Neuronal stem cell (in vitro differentiated cells): Measurements from ENCODE around the gene SLC7A6.

ENCODE experiments used
- DNase-seq: peaks from one replicate; pipeline ENCODE4 v3.0.0-alpha.2; 2013; ENCODE audit warnings: low spot score
- H2AFZ ChIP-seq: one replicate; pipeline ENCODE4 v1.6.1; 2013; ENCODE audit warnings: mild to moderate bottlenecking, low read length, inconsistent platforms
- H2AK5ac ChIP-seq: 2 replicates; pipeline ENCODE4 v1.6.1; 2013; ENCODE audit warnings: low read depth, mild to moderate bottlenecking, inconsistent platforms, low read length, moderate library complexity, mixed read lengths
- H2BK120ac ChIP-seq: 2 replicates; pipeline ENCODE4 v1.6.1; 2013; ENCODE audit warnings: low read depth, mild to moderate bottlenecking, inconsistent platforms, low read length, moderate library complexity, mixed read lengths
- H2BK12ac ChIP-seq: one replicate; pipeline ENCODE4 v1.6.1; 2013; ENCODE audit warnings: low read length, inconsistent platforms
- H2BK15ac ChIP-seq: 2 replicates; pipeline ENCODE4 v1.6.1; 2013; ENCODE audit warnings: mild to moderate bottlenecking, low read length, inconsistent platforms, mixed read lengths
- H2BK5ac ChIP-seq: one replicate; pipeline ENCODE4 v1.6.1; 2013; ENCODE audit warnings: inconsistent platforms, mild to moderate bottlenecking, low read length, moderate library complexity
- H3K14ac ChIP-seq: one replicate; pipeline ENCODE4 v1.6.1; 2013; ENCODE audit warnings: low read length, inconsistent platforms
- H3K18ac ChIP-seq: 2 replicates; pipeline ENCODE4 v1.6.1; 2013; ENCODE audit warnings: low read length, inconsistent platforms
- H3K23ac ChIP-seq: 2 replicates; pipeline ENCODE4 v1.6.1; 2013; ENCODE audit warnings: low read depth, mild to moderate bottlenecking, mixed read lengths, low read length, inconsistent platforms; ENCODE audit not compliant: poor library complexity
- H3K27ac ChIP-seq: replicated peaks from 3 replicates; pipeline ENCODE4 v1.5.1; 2013; ENCODE audit warnings: low read length, inconsistent platforms
- H3K27me3 ChIP-seq, 3 experiments: 2 replicates each; pipeline ENCODE4 v1.6.1; 2013; ENCODE audit warnings: low read length in 3 of 3, mild to moderate bottlenecking in 2 of 3, inconsistent platforms in 1 of 3, low read depth in 1 of 3, mixed read lengths in 1 of 3, moderate library complexity in 1 of 3; ENCODE audit not compliant: control insufficient read depth in 3 of 3, insufficient read depth in 3 of 3
- H3K36me3 ChIP-seq, 2 donors: replicated peaks in 1 of 2; 2 replicates each; pipeline ENCODE4 v1.6.1; 2013; ENCODE audit warnings: low read length in 2 of 2; ENCODE audit not compliant: control insufficient read depth in 2 of 2, insufficient read depth in 2 of 2
- H3K4ac ChIP-seq: 2 replicates; pipeline ENCODE4 v1.6.1; 2013; ENCODE audit warnings: inconsistent platforms, mild to moderate bottlenecking, low read length, moderate library complexity
- H3K4me1 ChIP-seq, 2 donors: 1 replicate in 1 of 2; 2 replicates in 1 of 2; pipeline ENCODE4 v1.6.1; 2013; ENCODE audit warnings: low read length in 2 of 2, low read depth in 1 of 2; ENCODE audit not compliant: control insufficient read depth in 2 of 2, insufficient read depth in 1 of 2
- H3K4me2 ChIP-seq: one replicate; pipeline ENCODE4 v1.6.1; 2013; ENCODE audit warnings: mild to moderate bottlenecking, low read length, inconsistent platforms; ENCODE audit not compliant: insufficient read depth, poor library complexity, severe bottlenecking
- H3K4me3 ChIP-seq, 2 donors: 2 replicates each; pipeline ENCODE4 v1.5.1; 2013; ENCODE audit warnings: low read length in 2 of 2, mild to moderate bottlenecking in 2 of 2, inconsistent platforms in 1 of 2, moderate library complexity in 1 of 2
- H3K79me1 ChIP-seq: one replicate; pipeline ENCODE4 v1.6.1; 2013; ENCODE audit warnings: low read depth, mild to moderate bottlenecking, inconsistent platforms, low read length, moderate library complexity
- H3K9ac ChIP-seq: one replicate; pipeline ENCODE4 v1.6.1; 2013; ENCODE audit warnings: mild to moderate bottlenecking, low read depth, low read length, inconsistent platforms; ENCODE audit not compliant: poor library complexity
- H3K9me3 ChIP-seq, 2 donors: replicated peaks in 1 of 2; 2 replicates each; pipeline versions ENCODE3 to v1.6.1; 2013; ENCODE audit warnings: low read length in 2 of 2, mild to moderate bottlenecking in 2 of 2, inconsistent platforms in 1 of 2, low read depth in 1 of 2, mixed read lengths in 1 of 2, moderate library complexity in 1 of 2; ENCODE audit not compliant: control insufficient read depth in 2 of 2, insufficient read depth in 1 of 2
- H4K8ac ChIP-seq: one replicate; pipeline ENCODE4 v1.6.1; 2013; ENCODE audit warnings: low read depth, mild to moderate bottlenecking, inconsistent platforms, low read length, moderate library complexity
- H4K91ac ChIP-seq: one replicate; pipeline ENCODE4 v1.6.1; 2013; ENCODE audit warnings: low read length, low read depth, mild to moderate bottlenecking, inconsistent platforms; ENCODE audit not compliant: poor library complexity
- WGBS, 2 donors: extraction: QIAGEN DNeasy Blood & Tissue Kit; methylation state at CpG; one replicate each; pipeline ENCODE4 v1.1.7; 2013; ENCODE audit warnings: missing lambda C conversion rate in 2 of 2, mixed read lengths in 1 of 2; ENCODE audit not compliant: insufficient read length in 2 of 2, insufficient replicate concordance in 1 of 2; ENCODE audit errors: extremely low coverage in 2 of 2; 5-methylcytosine and 5-hydroxymethylcytosine counted together

SLC7A6 gene

DNA sequence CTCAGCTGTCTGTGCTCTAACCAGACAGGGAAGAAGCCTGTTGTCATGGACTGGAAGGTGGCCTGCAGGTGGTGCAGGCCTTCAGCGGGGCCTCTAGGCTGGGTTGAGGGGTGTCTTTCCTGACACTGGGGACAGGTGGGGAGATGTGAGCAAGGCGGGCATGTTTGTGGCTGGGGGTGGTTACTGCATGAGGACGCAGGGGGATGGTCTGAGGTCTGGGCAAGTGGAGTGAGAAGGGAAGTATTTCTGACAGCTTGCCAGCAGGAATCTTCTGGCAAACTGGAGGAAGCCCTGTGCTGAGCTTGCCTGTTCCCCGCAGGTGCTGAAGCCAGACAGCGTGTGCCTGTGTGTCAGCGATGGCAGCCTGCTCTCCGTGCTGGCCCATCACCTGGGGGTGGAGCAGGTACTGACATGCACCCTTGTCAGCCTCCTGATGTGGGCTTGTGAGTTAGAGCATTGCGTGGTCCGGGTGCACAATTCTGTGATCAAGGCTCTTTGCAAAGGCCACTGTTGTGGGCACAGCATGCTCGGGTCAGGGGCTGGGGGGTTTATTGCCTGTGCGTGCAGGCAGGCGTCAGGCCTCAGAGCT lies 82.7 kb downstream of the SLC7A6 start:
- Histone ChIP-seq H3K14ac (peak overlapping the region; percentile 5), H3K79me1 (peaks cover 2% of the 10 kb centered on the region), H3K4ac (peak overlapping the region; percentile 11), H3K36me3 (peaks cover 53 to 100% of the 10 kb centered on the region in 2 donors), H2BK15ac (no peak overlapping the region), H2BK5ac (no peak overlapping the region), H3K4me3 (no peak overlapping the region), H3K4me1 (no peaks in the 10 kb centered on the region), H3K27me3 (no peaks in the 10 kb centered on the region), H2BK12ac (no peak overlapping the region), H2AK5ac (no peak overlapping the region), H3K9me3 (no peaks in the 10 kb centered on the region), H3K4me2 (no peak overlapping the region), H4K8ac (no peak overlapping the region), H2AFZ (no peak overlapping the region), H3K9ac (no peak overlapping the region), H4K91ac (no peak overlapping the region), H3K27ac (no peak overlapping the region), H3K23ac (no peak overlapping the region), H3K18ac (no peak overlapping the region), H2BK120ac (no peak overlapping the region)
- no CpG with 5 or more reads among the region's 12 CpGs for WGBS, 2 donors
- DNase-seq, result no peak

DNA sequence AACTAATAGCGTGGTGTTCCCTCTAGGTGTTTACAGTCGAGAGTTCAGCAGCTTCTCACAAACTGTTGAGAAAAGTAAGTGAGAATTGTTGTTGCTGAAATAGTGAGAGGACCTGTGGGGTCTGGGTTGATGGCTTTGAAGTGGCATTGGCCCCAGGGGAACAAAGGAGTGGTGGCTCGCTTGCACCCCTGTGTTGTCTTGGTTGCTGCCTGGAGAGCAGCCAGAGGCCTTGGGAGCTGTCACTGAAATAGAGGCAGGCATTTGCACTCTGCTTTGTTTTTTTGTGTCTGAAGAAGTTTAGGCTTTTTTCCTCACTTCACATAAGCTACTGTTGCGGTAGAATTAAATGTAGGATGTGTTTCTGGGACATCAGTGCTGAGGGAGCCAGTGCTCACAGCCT lies 83.3 kb downstream of the SLC7A6 start:
- Histone ChIP-seq H4K91ac (no peak overlapping the region), H2BK120ac (no peak overlapping the region), H3K79me1 (peaks cover 2% of the 10 kb centered on the region), H2BK5ac (no peak overlapping the region), H3K23ac (no peak overlapping the region), H3K27ac (no peak overlapping the region), H3K14ac (no peak overlapping the region), H3K4me3 (no peak overlapping the region), H2AK5ac (no peak overlapping the region), H2BK12ac (no peak overlapping the region), H4K8ac (no peak overlapping the region), H3K9ac (no peak overlapping the region), H3K4me1 (no peaks in the 10 kb centered on the region), H3K18ac (no peak overlapping the region), H3K4ac (no peak overlapping the region), H3K27me3 (no peaks in the 10 kb centered on the region), H2AFZ (no peak overlapping the region), H3K9me3 (no peaks in the 10 kb centered on the region), H2BK15ac (no peak overlapping the region), H3K4me2 (no peak overlapping the region), H3K36me3 (peaks cover 53 to 100% of the 10 kb centered on the region in 2 donors)
- no peak for DNase-seq
- no CpG with 5 or more reads among the region's 4 CpGs for WGBS, 2 donors

DNA sequence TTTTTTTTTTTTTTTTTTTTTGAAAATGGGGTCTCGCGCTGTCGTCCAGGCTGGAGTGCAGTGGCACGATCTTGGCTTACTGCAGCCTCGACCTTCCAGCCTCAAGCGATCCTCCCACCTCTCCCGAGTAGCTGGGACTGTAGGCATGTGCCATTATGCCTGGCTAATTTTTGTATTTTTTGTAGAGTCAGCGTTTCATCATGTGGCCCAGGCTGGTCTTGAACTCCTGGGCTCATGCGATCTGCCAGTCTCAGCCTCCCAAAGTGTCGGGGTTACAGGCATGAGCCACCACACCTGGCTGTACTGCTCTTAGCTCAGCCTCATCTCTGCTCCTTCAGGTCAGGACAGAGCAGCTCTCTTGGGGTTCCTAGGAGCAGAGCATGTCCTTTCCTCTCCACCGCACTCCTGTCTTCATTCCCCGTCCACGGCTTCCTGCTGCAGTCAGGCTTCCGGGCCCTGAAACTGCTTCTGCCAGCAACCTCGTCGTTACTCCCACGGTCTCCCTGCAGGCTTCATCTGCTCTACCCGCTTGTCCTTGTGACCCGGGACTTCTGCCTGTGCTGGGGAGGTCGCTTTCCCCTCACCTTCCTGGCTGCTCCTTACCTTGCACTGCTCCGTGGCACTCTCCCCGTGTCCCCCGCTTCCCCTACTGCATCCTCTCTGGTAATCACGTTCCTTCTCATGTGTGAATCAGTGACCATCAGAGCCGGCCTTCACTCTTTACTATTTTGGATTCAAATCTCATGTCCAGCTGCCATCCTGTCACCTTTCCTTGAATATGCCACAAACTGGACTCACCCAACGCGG lies 84.5 kb downstream of the SLC7A6 start:
- Histone ChIP-seq H2AFZ (no peak overlapping the region), H3K23ac (peak overlapping the region; percentile 8), H2AK5ac (no peak overlapping the region), H3K36me3 (peaks cover 59 to 100% of the 10 kb centered on the region in 2 donors), H3K4me3 (peak overlapping the region in 1 of 2 donors; percentile 49), H3K79me1 (peaks cover 2% of the 10 kb centered on the region), H4K8ac (no peak overlapping the region), H2BK15ac (no peak overlapping the region), H3K9me3 (no peaks in the 10 kb centered on the region), H3K4me2 (no peak overlapping the region), H4K91ac (no peak overlapping the region), H3K27me3 (no peaks in the 10 kb centered on the region), H2BK12ac (no peak overlapping the region), H2BK5ac (no peak overlapping the region), H3K18ac (no peak overlapping the region), H2BK120ac (no peak overlapping the region), H3K27ac (no peak overlapping the region), H3K4ac (no peak overlapping the region), H3K14ac (no peak overlapping the region), H3K9ac (no peak overlapping the region), H3K4me1 (no peaks in the 10 kb centered on the region)
- no peak for DNase-seq
- no CpG with 5 or more reads among the region's 27 CpGs for WGBS, 2 donors

DNA sequence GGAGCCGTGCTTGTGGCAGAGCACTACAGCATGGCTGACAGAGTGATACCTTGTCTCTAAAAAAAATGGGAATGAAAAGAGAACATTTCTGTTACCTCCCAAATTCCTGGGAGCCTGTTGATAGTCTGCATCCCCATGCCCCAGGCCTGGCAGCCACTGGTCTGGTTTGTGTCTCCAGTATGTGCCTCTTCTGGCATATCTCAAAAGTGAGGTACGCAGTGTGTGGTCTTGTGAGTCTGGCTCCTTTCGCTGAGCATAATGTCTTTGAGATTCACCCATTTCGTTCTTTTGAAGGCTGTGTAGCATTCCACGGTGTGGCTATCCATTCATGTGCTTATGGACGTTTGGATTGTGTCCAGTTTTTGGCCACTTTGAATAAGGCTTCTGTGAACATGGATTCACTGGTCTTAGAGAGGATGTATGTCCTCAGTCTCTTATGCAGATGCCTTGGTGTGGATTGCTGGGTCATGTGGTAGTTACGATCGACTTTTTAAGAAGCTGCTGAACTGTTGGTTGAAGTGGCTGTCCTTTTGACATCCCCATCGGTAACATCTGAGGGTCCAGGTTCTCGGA lies 85.6 kb downstream of the SLC7A6 start:
- DNase-seq, result no peak
- Histone ChIP-seq H3K9me3 (no peaks in the 10 kb centered on the region), H2AFZ (no peak overlapping the region), H2AK5ac (no peak overlapping the region), H3K4me2 (no peak overlapping the region), H3K27ac (no peak overlapping the region), H3K23ac (no peak overlapping the region), H3K18ac (no peak overlapping the region), H2BK12ac (no peak overlapping the region), H2BK120ac (no peak overlapping the region), H4K8ac (no peak overlapping the region), H3K14ac (no peak overlapping the region), H3K79me1 (peaks cover 2% of the 10 kb centered on the region), H3K9ac (no peak overlapping the region), H3K4me1 (no peaks in the 10 kb centered on the region), H3K4ac (no peak overlapping the region), H3K36me3 (peaks cover 60 to 100% of the 10 kb centered on the region in 2 donors), H3K27me3 (no peaks in the 10 kb centered on the region), H2BK15ac (no peak overlapping the region), H3K4me3 (peak overlapping the region in 1 of 2 donors; percentile 25), H4K91ac (no peak overlapping the region), H2BK5ac (no peak overlapping the region)
- WGBS, 2 donors, result no CpG with 5 or more reads among the region's 10 CpGs
